Measurements from ENCODE around the gene TNIP2. TPM values are rescaled to one million over a fixed set of nuclear protein-coding genes. Genes with fewer than 3 reads are reported as not detected.

The TNIP2 gene
- total and polyA plus RNA-seq, 2 experiments from 2014 or later, result 42.7 to 50.8 TPM

GRCh38 chr4:2694691-2695090 is 61.4 kb downstream of the TNIP2 start:
- H3K27ac ChIP-seq, result no peak overlapping the region
- no peak overlapping the region for H3K4me3 ChIP-seq
- peaks cover 3% of the 10 kb centered on the region for H3K79me2 ChIP-seq
- no peak for DNase-seq (ENCODE audit: low spot score)
- TF ChIP-seq CTCF (IDR thresholded peaks at IDR 0.05; ENCODE audit: poor library complexity) (no peak), EZH2 (IDR thresholded peaks at IDR 0.05; ENCODE audit: borderline replicate concordance) (no peak), EZH2phosphoT487 (IDR thresholded peaks at IDR 0.05; ENCODE audit: low read depth, severe bottlenecking, unreplicated experiment) (no peak)
- WGBS (ENCODE audit: low lambda C conversion rate, missing lambda C conversion rate), result 96% methylated on average over 16 of the region's 16 CpGs
- H3K9me3 ChIP-seq (ENCODE audit: low read depth), result no peaks in the 10 kb centered on the region
- no peaks in the 10 kb centered on the region for H3K36me3 ChIP-seq (replicated peaks; ENCODE audit: insufficient read depth, low read depth)
- no peaks in the 10 kb centered on the region for H3K9me2 ChIP-seq (replicated peaks; ENCODE audit: insufficient read depth)
- no peaks in the 10 kb centered on the region for H4K20me1 ChIP-seq (ENCODE audit: insufficient read depth, poor library complexity, severe bottlenecking)
- no peak overlapping the region for H3K4me2 ChIP-seq
- H3K27me3 ChIP-seq, result no peaks in the 10 kb centered on the region
- H2AFZ ChIP-seq, result no peak overlapping the region
- no peaks in the 10 kb centered on the region for H3K4me1 ChIP-seq (ENCODE audit: insufficient read depth)

DNA sequence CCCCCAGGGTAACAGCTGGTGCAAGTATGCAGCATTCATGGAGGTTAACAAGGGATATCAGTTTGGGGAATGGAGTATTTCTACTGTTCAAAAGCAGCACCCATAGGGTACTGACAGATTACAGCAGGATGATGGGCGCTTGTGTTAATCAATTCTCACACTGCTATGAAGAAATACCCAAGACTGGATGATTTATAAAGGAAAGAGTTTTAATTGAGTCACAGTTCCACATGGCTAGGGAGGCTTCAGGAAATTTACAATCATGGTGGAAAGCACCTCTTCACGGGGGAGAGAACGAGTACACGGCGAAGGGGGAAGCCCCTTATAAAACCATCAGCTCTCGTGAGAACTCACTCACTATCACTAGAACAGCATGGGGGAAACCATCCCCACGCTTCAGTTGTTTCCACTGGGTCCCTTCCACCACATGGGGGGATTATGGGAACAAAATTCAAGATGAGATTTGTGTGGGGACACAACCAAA is 64.1 kb downstream of the TNIP2 start:
- Histone ChIP-seq H4K20me1 (ENCODE audit: insufficient read depth, poor library complexity, severe bottlenecking) (no peaks in the 10 kb centered on the region), H3K27ac (no peak overlapping the region), H3K79me2 (peaks cover 3% of the 10 kb centered on the region), H3K36me3 (replicated peaks; ENCODE audit: insufficient read depth, low read depth) (no peaks in the 10 kb centered on the region), H3K27me3 (no peaks in the 10 kb centered on the region), H3K9me3 (ENCODE audit: low read depth) (no peaks in the 10 kb centered on the region), H3K9me2 (replicated peaks; ENCODE audit: insufficient read depth) (no peaks in the 10 kb centered on the region), H3K4me1 (ENCODE audit: insufficient read depth) (no peaks in the 10 kb centered on the region), H2AFZ (no peak overlapping the region), H3K4me3 (no peak overlapping the region), H3K4me2 (no peak overlapping the region)
- TF ChIP-seq EZH2 (IDR thresholded peaks at IDR 0.05; ENCODE audit: borderline replicate concordance) (no peak), EZH2phosphoT487 (IDR thresholded peaks at IDR 0.05; ENCODE audit: low read depth, severe bottlenecking, unreplicated experiment) (no peak), CTCF (IDR thresholded peaks at IDR 0.05; ENCODE audit: poor library complexity) (no peak)
- no peak for DNase-seq (ENCODE audit: low spot score)
- WGBS (ENCODE audit: low lambda C conversion rate, missing lambda C conversion rate), result 97% methylated on average over 7 of the region's 7 CpGs

Other genes starting within 250 kb of the TNIP2 start
- gene FAM193A, start 219.7 kb downstream of the TNIP2 start, total RNA-seq, result 9.8 and 15.8 TPM in 2 replicates
- gene FAM193A, start 219.7 kb downstream of the TNIP2 start, polyA plus RNA-seq, result 11.4 and 19.0 TPM in 2 replicates
- 15.0 and 25.7 TPM in 2 replicates for gene SH3BP2, start 36.7 kb upstream of the TNIP2 start, total RNA-seq
- gene SH3BP2, start 36.7 kb upstream of the TNIP2 start, polyA plus RNA-seq, result 24.3 and 29.6 TPM in 2 replicates
- 143 and 179 TPM in 2 replicates for gene ADD1, start 87.5 kb upstream of the TNIP2 start, total RNA-seq
- 174 and 208 TPM in 2 replicates for gene ADD1, start 87.5 kb upstream of the TNIP2 start, polyA plus RNA-seq
- 18.2 and 22.7 TPM in 2 replicates for gene NOP14, start 207.1 kb upstream of the TNIP2 start, total RNA-seq
- gene NOP14, start 207.1 kb upstream of the TNIP2 start, polyA plus RNA-seq, result 18.8 and 21.7 TPM in 2 replicates
- 4.9 and 5.4 TPM in 2 replicates for gene GRK4, start 207.2 kb upstream of the TNIP2 start, total RNA-seq
- gene GRK4, start 207.2 kb upstream of the TNIP2 start, polyA plus RNA-seq, result 5.5 and 6.1 TPM in 2 replicates

Measured in hepatocyte (in vitro differentiated cells).